A549 (cell line): ENCODE measurements around the gene NCAPD3. TPM values are rescaled to one million over a fixed set of nuclear protein-coding genes. Genes with fewer than 3 reads are reported as not detected.

Source experiments
- ATAC-seq, 2 experiments: fragments of 200-7000 bp in 1 of 2; fragments of >200 bp in 1 of 2; cut with Nextera tagmentation in 1 of 2; cut with Tn5 transposase in 1 of 2; 3 replicates each; pipeline versions ENCODE4 v1.8.0 to v1.9.1; 2018 to 2020; ENCODE audit warnings: mild to moderate bottlenecking in 1 of 2, moderate library complexity in 1 of 2
- CTCF ChIA-PET: fragments of 300-600 bp; sonication (Branson Sonifier 250); formaldehyde crosslinking; extraction: SDS; loops from one replicate; lab custom pipeline; 2021; ENCODE audit warnings: antibody characterized with exemption, inconsistent platforms; lab: Yijun Ruan, JAX
- POLR2A ChIA-PET: fragments of 350-600 bp; formaldehyde crosslinking; extraction: SDS; loops from one replicate; lab custom pipeline; 2021; ENCODE audit warnings: antibody characterized with exemption, inconsistent platforms; lab: Yijun Ruan, JAX
- DNase-seq, 2 experiments: peaks; one replicate each; pipeline versions ENCODE4 v3.0.0 to v3.0.0-alpha.2; 2011 to 2016; ENCODE audit warnings: low read depth in 1 of 2, low spot score in 1 of 2
- FAIRE-seq: peaks from 2 replicates; lab custom pipeline; 2011; peaks lifted over from hg19 to GRCh38; lab: Jason Lieb, UNC
- H3K27ac ChIP-seq, 2 experiments: fragments of >200 bp; sonication (Bioruptor Twin); formaldehyde crosslinking; 3 replicates each; pipeline ENCODE4 v1.5.1; 2016 to 2017
- H3K4me1 ChIP-seq: fragments of >200 bp; sonication (Bioruptor Twin); formaldehyde crosslinking; 3 replicates; pipeline ENCODE4 v1.6.1; 2016
- H3K4me2 ChIP-seq: fragments of >200 bp; sonication (Bioruptor Twin); formaldehyde crosslinking; 3 replicates; pipeline ENCODE4 v1.6.1; 2016
- H3K4me3 ChIP-seq: fragments of >200 bp; sonication (Bioruptor Twin); formaldehyde crosslinking; 3 replicates; pipeline ENCODE4 v1.5.1; 2016
- H3K9me3 ChIP-seq: fragments of >200 bp; sonication (Bioruptor Twin); formaldehyde crosslinking; 3 replicates; pipeline ENCODE4 v1.6.1; 2016
- BHLHE40 ChIP-seq: IDR thresholded peaks from 2 replicates; pipeline ENCODE4 v1.6.1; 2012; ENCODE audit warnings: low read depth, low read length, inconsistent platforms
- CEBPB ChIP-seq, 2 experiments: fragments of >200 bp in 1 of 2; sonication (Bioruptor Twin) in 1 of 2; formaldehyde crosslinking in 1 of 2; IDR thresholded peaks; 2 replicates each; pipeline ENCODE4 v1.6.1; 2012 to 2016
- CHD2 ChIP-seq: fragments of 150-350 bp; IDR thresholded peaks from 2 replicates; pipeline ENCODE4 v1.6.1; 2014; ENCODE audit warnings: low read length; ENCODE audit not compliant: partially characterized antibody
- ESRRA ChIP-seq: fragments of 150-350 bp; IDR thresholded peaks from 2 replicates; pipeline ENCODE4 v1.6.1; 2014; ENCODE audit warnings: mild to moderate bottlenecking, low read length, borderline replicate concordance
- FOSL2 ChIP-seq, 2 experiments: fragments of 450-650 bp in 1 of 2; fragments of >200 bp in 1 of 2; sonication (Bioruptor Twin) in 1 of 2; formaldehyde crosslinking; IDR thresholded peaks; 2 replicates each; pipeline versions ENCODE4 v1.5.0 to v1.6.1; 2016 to 2020; ENCODE audit warnings: mild to moderate bottlenecking in 1 of 2, moderate library complexity in 1 of 2
- GATA3 ChIP-seq: IDR thresholded peaks from 2 replicates; pipeline ENCODE4 v1.6.1; 2012; ENCODE audit warnings: borderline replicate concordance
- HEYL ChIP-seq: fragments of 250-450 bp; sonication (Bioruptor Pico); IDR thresholded peaks from 2 replicates; pipeline ENCODE4 v1.8.0; 2021; ENCODE audit warnings: mild to moderate bottlenecking, moderate library complexity
- HOXA7 ChIP-seq: fragments of 250-450 bp; sonication (Bioruptor Pico); IDR thresholded peaks from 2 replicates; pipeline ENCODE4 v1.5.0; 2020; ENCODE audit warnings: mild to moderate bottlenecking, moderate library complexity
- JUN ChIP-seq, 2 experiments: fragments of >200 bp; sonication (Bioruptor Twin); formaldehyde crosslinking; IDR thresholded peaks; 2 replicates in 1 of 2; 3 replicates in 1 of 2; pipeline ENCODE4 v1.6.1; 2016 to 2017
- JUNB ChIP-seq: fragments of >200 bp; sonication (Bioruptor Twin); formaldehyde crosslinking; IDR thresholded peaks from 2 replicates; pipeline ENCODE4 v1.6.1; 2016
- KDM5A ChIP-seq: fragments of 200-600 bp; sonication (generic); IDR thresholded peaks from 2 replicates; pipeline ENCODE4 v1.6.1; 2016; ENCODE audit warnings: antibody characterized with exemption, mild to moderate bottlenecking
- MYC ChIP-seq: IDR thresholded peaks from 2 replicates; pipeline ENCODE4 v1.6.1; 2012; ENCODE audit warnings: mild to moderate bottlenecking, inconsistent platforms, low read length, improper control_type of control experiment, borderline replicate concordance
- PHF8 ChIP-seq: fragments of 200-600 bp; sonication (generic); IDR thresholded peaks from 2 replicates; pipeline ENCODE4 v1.6.1; 2016; ENCODE audit warnings: low read depth, mild to moderate bottlenecking, antibody characterized with exemption, moderate library complexity, borderline replicate concordance
- POLR2AphosphoS2 ChIP-seq: conservative IDR thresholded peaks from 2 replicates; pipeline ENCODE4 v1.6.1; 2012; ENCODE audit warnings: low read length, improper control_type of control experiment, inconsistent platforms
- SMC3 ChIP-seq: fragments of >200 bp; sonication (Bioruptor Twin); formaldehyde crosslinking; IDR thresholded peaks from 3 replicates; pipeline ENCODE4 v1.6.1; 2018; ENCODE audit warnings: inconsistent platforms
- TFCP2L1 ChIP-seq: fragments of 250-450 bp; sonication (Bioruptor Pico); IDR thresholded peaks from 2 replicates; pipeline ENCODE4 v1.5.0; 2021; ENCODE audit warnings: mild to moderate bottlenecking
- TP53 ChIP-seq: fragments of 250-450 bp; sonication (Bioruptor Pico); IDR thresholded peaks from 2 replicates; pipeline ENCODE4 v1.5.0; 2021; ENCODE audit warnings: mild to moderate bottlenecking, moderate library complexity
- USF2 ChIP-seq: fragments of 450-650 bp; IDR thresholded peaks from 2 replicates; pipeline ENCODE4 v1.6.1; 2014; ENCODE audit warnings: antibody characterized with exemption
- ZC3H11A ChIP-seq: fragments of 450-650 bp; IDR thresholded peaks from 2 replicates; pipeline ENCODE4 v1.6.1; 2014; ENCODE audit warnings: antibody characterized with exemption, mild to moderate bottlenecking
- ZFP36 ChIP-seq: fragments of 450-650 bp; IDR thresholded peaks from 2 replicates; pipeline ENCODE4 v1.6.1; 2014; ENCODE audit warnings: borderline replicate concordance; ENCODE audit not compliant: partially characterized antibody
- ZSCAN20 ChIP-seq: fragments of 250-450 bp; sonication (Bioruptor Pico); IDR thresholded peaks from 2 replicates; pipeline ENCODE4 v1.8.0; 2022; ENCODE audit warnings: mild to moderate bottlenecking, moderate library complexity
- WGBS: methylation state at CpG from one replicate; pipeline ENCODE4 v1.1.6; 2017; ENCODE audit errors: missing lambda C conversion rate; 5-methylcytosine and 5-hydroxymethylcytosine counted together
- polyA plus RNA-seq, 4 experiments: library from polyadenylated mRNA; depleted of rRNA in 3 of 4; stranded (reverse); fragments of >200 nt; fragmentation: RNase III in 1 of 4; extraction: RNeasy Plus Mini Kit Qiagen cat#74134 plus additional on column Dnase treatment in 1 of 4; gene quantifications; 2 replicates in 3 of 4; 3 replicates in 1 of 4; pipeline ENCODE4 v1.2.3, GENCODE V29; 2011 to 2017
- TF ChIP-seq, protein P1 (sequence below): IDR thresholded peaks from 2 replicates; pipeline ENCODE4 v1.6.1; 2012
- TF ChIP-seq, protein P2 (sequence below): fragments of 150-350 bp; IDR thresholded peaks from 2 replicates; pipeline ENCODE4 v1.6.1; 2014; ENCODE audit warnings: low read depth, mild to moderate bottlenecking, low read length
- TF ChIP-seq, protein P3 (sequence below): fragments of >200 bp; sonication (Bioruptor Twin); formaldehyde crosslinking; IDR thresholded peaks from 2 replicates; pipeline ENCODE4 v1.6.1; 2016
- TF ChIP-seq, protein P4 (sequence below): fragments of 250-450 bp; sonication (Bioruptor Pico); IDR thresholded peaks from 2 replicates; pipeline ENCODE4 v1.5.0; 2020; ENCODE audit warnings: low read depth, mild to moderate bottlenecking, moderate library complexity
- TF ChIP-seq, protein P5 (sequence below): fragments of >200 bp; sonication (Bioruptor Twin); formaldehyde crosslinking; IDR thresholded peaks from 3 replicates; pipeline ENCODE4 v1.6.1; 2016

The NCAPD3 gene
- polyA plus RNA-seq, 2 of the 4 experiments (the other 2 are of a cell fraction) = 26.6 to 36.0 TPM

DNA sequence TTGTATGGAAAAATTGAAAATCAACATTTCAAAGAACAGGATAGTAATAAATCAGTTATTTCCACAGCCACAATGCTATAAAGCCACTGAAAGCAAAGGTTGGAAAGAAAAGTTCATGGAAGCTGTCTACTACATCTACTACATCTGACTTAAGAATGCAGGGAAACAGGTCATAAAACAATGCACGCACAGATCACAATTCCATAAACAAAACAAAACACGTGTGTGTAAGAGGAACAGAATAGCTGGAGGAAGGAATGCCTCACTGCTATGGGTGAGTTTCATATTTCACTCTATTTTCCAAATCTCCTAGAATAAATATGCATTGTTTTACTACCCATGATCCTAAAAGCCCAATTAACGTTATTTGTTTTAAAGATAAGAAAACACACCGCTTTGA lies 66.3 kb downstream of the NCAPD3 start:
- Histone ChIP-seq H3K27ac (no peak overlapping the region), H3K4me3 (no peak overlapping the region), H3K4me1 (no peaks in the 10 kb centered on the region), H3K4me2 (no peak overlapping the region), H3K9me3 (peaks cover under 1% of the 10 kb centered on the region; the same call in 2 of the 3 replicates)
- DNase-seq (no peak), FAIRE-seq (no peak), ATAC-seq (no peak)
- ChIA-PET POLR2A (no interaction called here), CTCF (no interaction called here)
- WGBS = 81% methylated on average over 4 of the region's 4 CpGs
- no peak for TF ChIP-seq GATA3
- TF ChIP-seq FOSL2 (IDR thresholded peaks at IDR 0.05) = no peak
- TF ChIP-seq FOSL2 (CRISPR knock-in tag; IDR thresholded peaks at IDR 0.05) = no peak
- no peak for TF ChIP-seq BHLHE40
- TF ChIP-seq, protein P1, sequence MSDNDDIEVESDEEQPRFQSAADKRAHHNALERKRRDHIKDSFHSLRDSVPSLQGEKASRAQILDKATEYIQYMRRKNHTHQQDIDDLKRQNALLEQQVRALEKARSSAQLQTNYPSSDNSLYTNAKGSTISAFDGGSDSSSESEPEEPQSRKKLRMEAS = no peak
- no peak for TF ChIP-seq JUNB
- no peak for TF ChIP-seq USF2
- TF ChIP-seq ZSCAN20 (CRISPR knock-in tag) = no peak
- TF ChIP-seq TFCP2L1 = no peak
- no peak for TF ChIP-seq HEYL
- TF ChIP-seq MYC = no peak
- TF ChIP-seq HOXA7 (CRISPR knock-in tag) = no peak
- TF ChIP-seq SMC3 = no peak
- no peak for TF ChIP-seq JUN (IDR thresholded peaks at IDR 0.05)
- TF ChIP-seq, protein P2, sequence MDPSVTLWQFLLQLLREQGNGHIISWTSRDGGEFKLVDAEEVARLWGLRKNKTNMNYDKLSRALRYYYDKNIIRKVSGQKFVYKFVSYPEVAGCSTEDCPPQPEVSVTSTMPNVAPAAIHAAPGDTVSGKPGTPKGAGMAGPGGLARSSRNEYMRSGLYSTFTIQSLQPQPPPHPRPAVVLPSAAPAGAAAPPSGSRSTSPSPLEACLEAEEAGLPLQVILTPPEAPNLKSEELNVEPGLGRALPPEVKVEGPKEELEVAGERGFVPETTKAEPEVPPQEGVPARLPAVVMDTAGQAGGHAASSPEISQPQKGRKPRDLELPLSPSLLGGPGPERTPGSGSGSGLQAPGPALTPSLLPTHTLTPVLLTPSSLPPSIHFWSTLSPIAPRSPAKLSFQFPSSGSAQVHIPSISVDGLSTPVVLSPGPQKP = no peak
- no peak for TF ChIP-seq CHD2
- TF ChIP-seq, protein P3, sequence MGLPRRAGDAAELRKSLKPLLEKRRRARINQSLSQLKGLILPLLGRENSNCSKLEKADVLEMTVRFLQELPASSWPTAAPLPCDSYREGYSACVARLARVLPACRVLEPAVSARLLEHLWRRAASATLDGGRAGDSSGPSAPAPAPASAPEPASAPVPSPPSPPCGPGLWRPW = no peak
- TF ChIP-seq, protein P4, sequence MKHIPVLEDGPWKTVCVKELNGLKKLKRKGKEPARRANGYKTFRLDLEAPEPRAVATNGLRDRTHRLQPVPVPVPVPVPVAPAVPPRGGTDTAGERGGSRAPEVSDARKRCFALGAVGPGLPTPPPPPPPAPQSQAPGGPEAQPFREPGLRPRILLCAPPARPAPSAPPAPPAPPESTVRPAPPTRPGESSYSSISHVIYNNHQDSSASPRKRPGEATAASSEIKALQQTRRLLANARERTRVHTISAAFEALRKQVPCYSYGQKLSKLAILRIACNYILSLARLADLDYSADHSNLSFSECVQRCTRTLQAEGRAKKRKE (CRISPR knock-in tag) = no peak
- TF ChIP-seq ESRRA = no peak
- no peak for TF ChIP-seq CEBPB (IDR thresholded peaks at IDR 0.05)

DNA sequence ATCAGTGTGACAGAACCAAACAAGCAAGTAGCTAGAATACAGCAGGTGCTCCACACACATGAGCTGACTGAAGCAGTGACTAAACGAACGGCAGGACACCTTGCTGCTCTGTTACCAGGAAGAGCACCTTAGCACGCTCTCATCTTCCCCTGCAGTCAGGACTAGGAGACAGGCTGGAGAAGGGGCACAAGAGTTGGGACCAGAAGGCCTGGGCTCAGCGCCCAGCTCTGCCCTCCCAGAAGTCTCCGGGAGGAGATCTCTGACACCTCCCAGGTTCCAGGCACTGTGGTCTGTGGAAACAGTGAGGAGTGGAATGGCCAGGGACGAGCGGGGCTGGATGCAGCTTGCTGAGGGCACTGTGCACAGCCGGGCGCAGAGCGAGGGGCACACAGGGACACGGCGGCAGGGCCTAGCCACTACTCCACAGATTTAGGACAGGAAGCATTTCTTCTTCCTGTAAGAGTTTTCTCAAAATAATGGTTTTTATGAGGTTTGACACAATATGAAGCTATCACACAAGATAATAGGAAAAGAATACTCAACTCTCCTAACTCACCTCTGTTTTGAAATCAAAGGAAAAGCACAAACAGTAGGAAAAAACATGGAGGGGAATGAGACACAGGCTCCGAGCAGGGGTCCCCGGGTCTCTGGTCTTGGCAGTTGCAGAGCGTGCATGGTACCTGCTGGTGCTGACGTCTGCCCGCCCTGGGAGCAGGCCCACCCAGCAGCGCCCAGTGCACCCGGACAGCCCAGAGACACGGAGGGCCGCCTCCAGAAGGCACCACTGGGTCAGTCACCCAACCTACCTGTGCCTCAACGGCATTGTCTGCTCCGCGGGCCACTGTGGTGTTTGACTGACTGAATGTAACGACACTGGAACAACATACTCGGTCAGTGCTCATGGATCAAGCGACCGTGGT lies 67.6 kb downstream of the NCAPD3 start:
- H3K4me1 ChIP-seq = no peaks in the 10 kb centered on the region
- no peaks in the 10 kb centered on the region for H3K9me3 ChIP-seq
- TF ChIP-seq HEYL (no peak), KDM5A (no peak), PHF8 (no peak), ESRRA (no peak), POLR2AphosphoS2 (no peak), TP53 (CRISPR knock-in tag) (no peak), JUN (IDR thresholded peaks at IDR 0.05) (no peak), ZC3H11A (no peak), ZFP36 (no peak)
- TF ChIP-seq, protein P4 (CRISPR knock-in tag) = no peak
- TF ChIP-seq, protein P5, sequence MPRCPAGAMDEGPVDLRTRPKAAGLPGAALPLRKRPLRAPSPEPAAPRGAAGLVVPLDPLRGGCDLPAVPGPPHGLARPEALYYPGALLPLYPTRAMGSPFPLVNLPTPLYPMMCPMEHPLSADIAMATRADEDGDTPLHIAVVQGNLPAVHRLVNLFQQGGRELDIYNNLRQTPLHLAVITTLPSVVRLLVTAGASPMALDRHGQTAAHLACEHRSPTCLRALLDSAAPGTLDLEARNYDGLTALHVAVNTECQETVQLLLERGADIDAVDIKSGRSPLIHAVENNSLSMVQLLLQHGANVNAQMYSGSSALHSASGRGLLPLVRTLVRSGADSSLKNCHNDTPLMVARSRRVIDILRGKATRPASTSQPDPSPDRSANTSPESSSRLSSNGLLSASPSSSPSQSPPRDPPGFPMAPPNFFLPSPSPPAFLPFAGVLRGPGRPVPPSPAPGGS = no peak
- 87% methylated on average over 18 of the region's 28 CpGs for WGBS
- no peak overlapping the region for H3K4me3 ChIP-seq
- no peak overlapping the region for H3K4me2 ChIP-seq
- DNase-seq (no peak), FAIRE-seq (no peak), ATAC-seq (no peak)
- ChIA-PET POLR2A (no interaction called here), CTCF (no interaction called here)
- H3K27ac ChIP-seq = no peak overlapping the region
